Choroid plexus epithelial cell (primary cell): ENCODE measurements around the gene RPL26.
"Not testable (repeated sequence)": the region's sequence is repeated elsewhere in the genome, so short reads cannot be mapped to it uniquely, and the experiment has no call there.

Experiments used
- DNase-seq: peaks from one replicate; pipeline ENCODE4 v3.0.0-alpha.2; 2010; ENCODE audit warnings: low read depth
- H3K4me3 ChIP-seq: 2 replicates; pipeline ENCODE4 v1.5.1; 2011; ENCODE audit warnings: low read depth, mild to moderate bottlenecking, control low read depth, low read length, moderate library complexity
- TF ChIP-seq, protein P1 (sequence below): conservative IDR thresholded peaks from 2 replicates; pipeline ENCODE4 v1.5.1; 2011; ENCODE audit warnings: low read depth, mild to moderate bottlenecking, control low read depth, inconsistent platforms, low read length, moderate library complexity

RPL26 gene

DNA sequence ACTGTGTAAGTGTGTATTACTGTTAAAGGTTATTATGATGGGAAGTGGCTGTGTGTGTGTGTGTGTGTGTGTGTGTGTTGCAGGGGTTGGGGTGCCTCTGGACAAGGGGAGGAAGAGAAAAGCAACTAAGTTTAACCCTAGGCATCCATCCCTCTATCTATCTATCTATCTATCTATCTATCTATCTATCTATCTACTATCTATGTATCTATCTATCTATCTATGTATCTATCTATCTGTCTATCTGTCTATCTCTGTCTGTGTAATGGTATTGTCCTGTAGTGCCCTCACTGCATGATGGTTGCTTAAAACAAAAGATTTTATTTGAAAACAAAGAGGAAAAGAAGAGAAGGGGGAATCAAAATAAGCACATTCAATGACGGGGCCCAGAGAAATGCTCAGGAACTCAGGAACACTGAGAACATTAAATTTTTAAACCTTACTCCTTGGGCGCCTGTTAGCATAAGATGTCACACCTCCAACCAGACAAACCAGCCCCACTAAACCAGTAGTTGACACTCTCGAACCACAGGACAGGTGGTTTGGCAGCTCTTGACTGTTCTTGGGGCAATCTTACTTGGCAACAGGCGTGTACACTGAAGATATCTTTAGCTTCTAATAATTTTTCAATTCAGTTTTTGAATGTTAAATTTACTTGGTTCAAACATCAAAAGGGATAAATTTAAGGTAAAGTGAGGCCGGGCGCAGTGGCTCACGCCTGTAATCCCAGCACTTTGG lies 5.1 kb upstream of the RPL26 start:
- H3K4me3 ChIP-seq, result no peak overlapping the region
- TF ChIP-seq, protein P1, sequence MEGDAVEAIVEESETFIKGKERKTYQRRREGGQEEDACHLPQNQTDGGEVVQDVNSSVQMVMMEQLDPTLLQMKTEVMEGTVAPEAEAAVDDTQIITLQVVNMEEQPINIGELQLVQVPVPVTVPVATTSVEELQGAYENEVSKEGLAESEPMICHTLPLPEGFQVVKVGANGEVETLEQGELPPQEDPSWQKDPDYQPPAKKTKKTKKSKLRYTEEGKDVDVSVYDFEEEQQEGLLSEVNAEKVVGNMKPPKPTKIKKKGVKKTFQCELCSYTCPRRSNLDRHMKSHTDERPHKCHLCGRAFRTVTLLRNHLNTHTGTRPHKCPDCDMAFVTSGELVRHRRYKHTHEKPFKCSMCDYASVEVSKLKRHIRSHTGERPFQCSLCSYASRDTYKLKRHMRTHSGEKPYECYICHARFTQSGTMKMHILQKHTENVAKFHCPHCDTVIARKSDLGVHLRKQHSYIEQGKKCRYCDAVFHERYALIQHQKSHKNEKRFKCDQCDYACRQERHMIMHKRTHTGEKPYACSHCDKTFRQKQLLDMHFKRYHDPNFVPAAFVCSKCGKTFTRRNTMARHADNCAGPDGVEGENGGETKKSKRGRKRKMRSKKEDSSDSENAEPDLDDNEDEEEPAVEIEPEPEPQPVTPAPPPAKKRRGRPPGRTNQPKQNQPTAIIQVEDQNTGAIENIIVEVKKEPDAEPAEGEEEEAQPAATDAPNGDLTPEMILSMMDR, result no peak
- DNase-seq, result no peak

DNA sequence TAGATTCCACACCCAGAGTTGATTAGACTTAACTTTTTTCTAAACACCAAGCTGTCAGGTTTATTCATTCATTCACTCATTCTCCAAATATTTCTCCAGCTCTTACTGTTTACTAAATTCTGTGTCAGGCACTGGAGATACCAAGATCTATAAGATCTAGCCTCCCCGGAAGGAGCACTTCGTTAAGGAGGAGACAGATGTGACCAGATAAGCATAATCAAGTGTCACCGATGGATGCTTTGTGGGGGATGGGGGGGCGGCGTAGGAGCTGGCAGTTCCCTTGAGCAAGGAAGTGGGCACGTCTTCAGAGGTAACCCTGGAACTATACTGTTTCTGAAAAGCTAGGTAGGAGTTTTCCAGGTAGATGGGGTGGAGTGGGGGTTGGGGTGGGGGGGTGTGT lies 3.8 kb upstream of the RPL26 start:
- TF ChIP-seq, protein P1, result no peak
- no peak for DNase-seq

DNA sequence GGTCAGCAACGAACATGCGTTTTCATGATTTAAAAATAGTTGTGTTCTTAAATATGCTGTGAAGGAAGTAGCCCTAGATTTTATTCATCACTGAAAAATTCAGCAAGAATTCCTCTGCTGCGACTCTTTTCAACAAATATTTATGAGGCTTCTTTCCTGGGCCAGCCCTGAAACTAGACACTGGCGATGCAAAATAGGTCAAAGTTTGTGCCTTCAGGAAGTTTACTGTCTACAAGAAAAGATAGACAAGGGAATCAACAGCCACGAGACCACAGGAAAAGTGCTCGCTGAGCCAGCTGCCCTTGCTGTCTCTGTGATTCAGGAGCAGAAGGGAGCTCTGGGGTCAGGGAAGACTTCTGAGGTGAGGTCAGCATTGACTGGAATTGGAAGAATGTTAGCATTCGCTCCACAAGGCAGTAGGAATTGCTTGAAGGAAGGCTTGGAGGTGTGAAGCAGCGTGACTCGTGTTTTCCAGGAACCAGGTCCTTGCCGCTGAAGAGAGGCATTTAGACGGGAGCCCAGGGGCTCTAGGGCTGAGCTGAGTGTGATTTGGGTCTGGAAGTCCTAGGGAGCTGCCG lies 1.9 kb upstream of the RPL26 start:
- peak; percentile 90 for DNase-seq
- H3K4me3 ChIP-seq, result no peak overlapping the region
- TF ChIP-seq, protein P1, result no peak

More for the DNA sequence above, 3.8 kb upstream of the RPL26 start:
- H3K4me3 ChIP-seq, result no peak overlapping the region

DNA sequence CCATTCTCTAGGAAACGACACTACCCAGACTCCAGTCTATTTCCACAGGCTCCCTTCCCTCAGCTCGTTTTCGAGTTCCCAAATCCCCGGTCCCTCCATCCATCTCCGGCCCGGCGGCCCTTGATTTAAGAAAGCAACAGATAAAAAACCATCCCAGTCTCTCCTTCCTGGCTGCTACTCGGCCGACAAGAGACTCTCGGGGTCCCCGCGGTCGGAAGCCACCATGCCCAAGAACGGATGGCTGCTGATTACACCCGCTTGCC lies 182 bp downstream of the RPL26 start:
- no peak for DNase-seq
- peak overlapping the region; percentile 86 for H3K4me3 ChIP-seq
- TF ChIP-seq, protein P1, result no peak

DNA sequence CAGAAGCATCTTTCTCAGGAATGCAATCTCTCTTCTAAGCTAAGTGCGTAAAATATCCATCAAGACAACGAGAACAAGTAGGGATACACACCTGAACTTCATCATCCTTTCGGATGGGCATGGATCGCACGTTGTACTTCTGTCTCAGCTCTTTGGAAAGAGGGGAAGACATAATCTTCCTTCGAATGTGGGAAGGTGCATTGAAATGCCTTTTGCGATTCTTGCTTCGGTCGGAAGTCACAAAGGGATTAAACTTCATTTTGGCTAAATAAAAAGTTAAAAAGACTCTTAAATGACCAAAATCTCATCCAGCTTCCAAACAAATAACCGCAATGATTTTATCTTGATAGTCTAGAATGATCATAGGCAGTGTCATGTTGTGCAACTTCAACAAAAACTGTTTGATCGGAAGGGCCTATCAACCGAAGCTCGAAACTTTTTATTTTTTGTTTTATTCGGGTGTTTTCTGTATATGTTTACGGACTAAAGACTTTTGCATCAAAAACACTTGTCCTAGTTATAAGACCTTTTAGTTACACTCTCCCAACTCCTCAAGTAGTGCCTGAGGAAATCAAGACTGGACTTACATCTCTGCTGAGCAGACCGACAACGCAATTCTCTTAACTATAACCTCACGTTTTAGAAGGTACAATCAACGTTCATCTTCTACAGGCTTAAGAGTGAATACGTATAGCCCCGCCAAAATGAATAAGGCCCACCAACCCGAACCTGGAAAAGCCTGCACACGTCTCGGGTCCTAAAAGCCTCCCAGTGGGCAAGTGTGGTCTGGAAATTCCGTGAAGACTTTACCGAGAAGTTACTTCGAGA lies 727 bp downstream of the RPL26 start:
- H3K4me3 ChIP-seq, result peak overlapping the region; percentile 86
- TF ChIP-seq, protein P1, result no peak
- DNase-seq, result peak; percentile 25

DNA sequence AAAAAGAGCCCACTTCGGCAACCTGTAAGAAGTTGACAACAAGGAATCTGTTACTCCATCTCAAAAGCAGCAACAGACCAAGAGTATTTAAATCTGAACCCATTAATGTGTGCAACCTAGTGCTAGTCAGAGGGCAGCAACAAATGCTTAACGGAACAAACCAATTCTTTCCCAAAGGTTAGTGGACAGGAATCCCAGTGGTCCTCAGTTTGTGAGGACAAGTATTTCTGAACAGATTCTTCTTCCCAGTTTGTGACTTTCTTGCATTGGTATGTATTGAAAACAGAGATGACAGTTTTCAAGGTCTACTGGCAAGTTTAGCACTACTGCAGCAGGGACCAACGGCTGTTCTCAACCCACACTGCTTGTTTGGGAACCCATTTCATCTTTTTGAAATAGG lies 2.9 kb downstream of the RPL26 start:
- TF ChIP-seq, protein P1, result no peak
- H3K4me3 ChIP-seq, result no peak overlapping the region

DNA sequence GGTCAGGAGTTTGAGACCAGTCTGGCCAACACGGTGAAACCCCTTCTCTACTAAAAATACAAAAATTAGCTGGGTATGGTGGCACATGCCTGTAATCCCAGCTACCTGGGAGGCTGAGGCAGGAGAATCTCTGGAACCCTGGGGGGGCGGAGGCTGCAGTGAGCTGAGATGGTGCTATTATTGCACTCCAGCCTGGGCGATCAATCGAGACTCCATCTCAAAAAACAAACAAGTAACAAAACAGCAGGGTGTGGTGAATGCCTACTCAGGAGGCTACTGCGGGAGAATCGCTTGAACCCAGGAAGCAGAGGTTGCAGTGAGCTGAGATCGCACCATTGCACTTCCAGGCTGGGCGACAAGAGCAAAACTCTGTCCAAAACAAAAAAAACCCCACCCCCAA lies 4.9 kb downstream of the RPL26 start:
- H3K4me3 ChIP-seq, DNase-seq: not testable (repeated sequence)

More for the DNA sequence above, 2.9 kb downstream of the RPL26 start:
- no peak for DNase-seq
